Measurements from ENCODE around the gene COL5A3. TPM values are rescaled to one million over a fixed set of nuclear protein-coding genes. Genes with fewer than 3 reads are reported as not detected.

COL5A3 gene
- total and polyA plus RNA-seq, 12 donors = 3.8 to 35.6 (median 10.7) TPM

GRCh38 chr19:9996541-9996940 is 13.8 kb downstream of the COL5A3 start:
- no peak overlapping the region for H3K4me3 ChIP-seq
- peaks cover 4 to 32% (median 9%) of the 10 kb centered on the region in 7 donors for H3K27me3 ChIP-seq
- TF ChIP-seq CTCF (IDR thresholded peaks at IDR 0.05) = no peak
- H3K4me1 ChIP-seq = peaks cover 0 to 5% (median 0%) of the 10 kb centered on the region in 9 donors
- WGBS, 2 donors = 47 to 62% methylated on average over 5 of the region's 5 CpGs
- no peak for ATAC-seq
- intact Hi-C loops (cut with DNase I) = no loop called here
- H3K9me3 ChIP-seq = no peaks in the 10 kb centered on the region
- H3K27ac ChIP-seq = no peak overlapping the region
- H3K36me3 ChIP-seq = peaks cover 0 to 80% (median 0%) of the 10 kb centered on the region in 9 donors
- no peak for DNase-seq

- WGBS, 2 donors = 63 to 70% methylated on average over 7 of the region's 7 CpGs
- Histone ChIP-seq H3K27ac (no peak overlapping the region), H3K27me3 (peaks cover 4 to 31% (median 6%) of the 10 kb centered on the region in 7 donors), H3K4me3 (no peak overlapping the region), H3K4me1 (peaks cover 0 to 5% (median 0%) of the 10 kb centered on the region in 9 donors), H3K9me3 (no peaks in the 10 kb centered on the region), H3K36me3 (peaks cover 0 to 80% (median 0%) of the 10 kb centered on the region in 9 donors)
- DNase-seq (no peak), ATAC-seq (no peak)
- intact Hi-C loops (cut with DNase I) = no loop called here
- no peak for TF ChIP-seq CTCF (IDR thresholded peaks at IDR 0.05)
Measured at GRCh38 chr19:9995999-9996398, 14.3 kb downstream of the COL5A3 start.

- TF ChIP-seq CTCF (IDR thresholded peaks at IDR 0.05) = no peak
- ATAC-seq (no peak), DNase-seq (no peak)
- Histone ChIP-seq H3K36me3 (peaks cover 0 to 89% (median 0%) of the 10 kb centered on the region in 9 donors), H3K27me3 (peaks cover 0 to 31% (median 6%) of the 10 kb centered on the region in 7 donors), H3K9me3 (no peaks in the 10 kb centered on the region), H3K4me3 (no peak overlapping the region), H3K4me1 (no peaks in the 10 kb centered on the region), H3K27ac (no peak overlapping the region)
- intact Hi-C loops (cut with DNase I) = no loop called here
- 72% methylated on average over 8 of the region's 8 CpGs for WGBS, 2 donors
Measured at GRCh38 chr19:9995084-9995483, 15.2 kb downstream of the COL5A3 start.

GRCh38 chr19:9991425-9992191 is 18.7 kb downstream of the COL5A3 start:
- ATAC-seq = no peak

More at GRCh38 chr19:9991425-9992191, 18.7 kb downstream of the COL5A3 start:
- Histone ChIP-seq H3K27ac (no peak overlapping the region), H3K4me1 (peaks cover 0 to 17% (median 9%) of the 10 kb centered on the region in 9 donors), H3K27me3 (peaks cover 0 to 33% (median 6%) of the 10 kb centered on the region in 7 donors), H3K9me3 (no peaks in the 10 kb centered on the region), H3K4me3 (no peak overlapping the region), H3K36me3 (peaks cover 0 to 88% (median 0%) of the 10 kb centered on the region in 9 donors)
- DNase-seq = no peak
- intact Hi-C loops (cut with DNase I) = no loop called here
- 59 to 62% methylated on average over 11 of the region's 11 CpGs for WGBS, 2 donors
- TF ChIP-seq CTCF (IDR thresholded peaks at IDR 0.05) = no peak

All from heart right ventricle (tissue), 16 donors.